Measurements from ENCODE around the gene KIAA1549. TPM values are rescaled to one million over a fixed set of nuclear protein-coding genes. Genes with fewer than 3 reads are reported as not detected.

Gene KIAA1549
- total and polyA plus RNA-seq, 4 donors = 0.13 to 2.8 (median 0.58) TPM

DNA sequence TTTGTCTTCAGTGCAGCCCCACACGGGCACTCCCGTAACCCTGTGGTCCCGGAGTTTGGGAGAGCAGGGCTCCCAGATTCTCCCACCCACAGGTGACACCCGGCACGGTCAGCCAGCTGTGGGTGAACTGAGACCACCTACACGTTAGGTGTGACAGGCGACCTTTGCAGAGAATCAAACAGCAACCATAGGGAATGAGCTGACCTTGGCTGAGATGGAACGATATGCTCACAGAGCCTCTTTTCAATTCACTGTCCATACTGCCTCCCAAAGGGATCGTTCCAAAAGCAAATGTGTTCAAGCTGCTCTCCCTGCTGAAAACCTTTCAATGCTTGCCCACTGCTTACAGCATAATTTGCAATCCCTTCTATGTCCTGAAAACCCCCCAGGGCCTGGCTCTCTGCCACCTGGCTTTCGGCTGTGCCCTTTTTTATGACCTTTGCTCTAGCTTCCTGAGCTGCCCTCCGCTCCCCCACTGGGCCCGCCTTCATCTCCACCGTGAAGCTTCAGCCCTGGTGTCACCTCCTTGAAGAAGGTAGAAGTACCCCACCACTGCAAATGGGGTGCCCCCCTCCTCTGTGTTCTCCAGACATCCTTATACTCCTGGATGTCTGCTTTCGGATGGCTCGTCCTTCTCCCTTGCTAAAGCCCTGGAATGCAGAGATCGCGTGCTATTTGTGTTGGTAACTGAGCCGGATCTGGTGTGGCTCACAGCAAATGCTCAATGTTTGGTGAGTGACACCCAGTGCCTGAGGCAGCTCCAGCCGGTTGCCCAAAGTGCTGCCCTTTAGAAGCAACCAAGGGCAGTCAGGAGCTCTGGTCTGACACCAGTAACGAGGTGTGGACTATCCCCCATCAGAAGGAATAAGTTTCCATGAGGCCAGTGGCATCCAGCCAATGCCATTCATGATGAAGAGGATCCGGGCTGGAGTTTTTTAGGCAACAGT, 90.4 kb downstream of the KIAA1549 start:
- H3K36me3 ChIP-seq (ENCODE audit: control insufficient read depth in 1 of 2, insufficient read depth in 2 of 2, low read length in 1 of 2) = no peaks in the 10 kb centered on the region
- no peak for ATAC-seq (ENCODE audit: low FRiP score)
- no peaks in the 10 kb centered on the region for H3K4me1 ChIP-seq (ENCODE audit: control insufficient read depth in 1 of 2, insufficient read depth in 2 of 2, low read length in 2 of 2)
- no peak overlapping the region for H3K27ac ChIP-seq (ENCODE audit: low read depth in 1 of 2, low read length in 2 of 2)
- H3K9me3 ChIP-seq (ENCODE audit: control insufficient read depth, low read length) = no peaks in the 10 kb centered on the region
- intact Hi-C loops (cut with DNase I) = no loop called here
- no peak for DNase-seq
- H3K4me3 ChIP-seq (ENCODE audit: low read length in 2 of 2) = no peak overlapping the region
- no peaks in the 10 kb centered on the region for H3K27me3 ChIP-seq (ENCODE audit: control insufficient read depth in 1 of 2, insufficient read depth in 2 of 2, low read length in 1 of 2)
- 79% methylated on average over 21 of the region's 21 CpGs for WGBS, 2 donors

DNA sequence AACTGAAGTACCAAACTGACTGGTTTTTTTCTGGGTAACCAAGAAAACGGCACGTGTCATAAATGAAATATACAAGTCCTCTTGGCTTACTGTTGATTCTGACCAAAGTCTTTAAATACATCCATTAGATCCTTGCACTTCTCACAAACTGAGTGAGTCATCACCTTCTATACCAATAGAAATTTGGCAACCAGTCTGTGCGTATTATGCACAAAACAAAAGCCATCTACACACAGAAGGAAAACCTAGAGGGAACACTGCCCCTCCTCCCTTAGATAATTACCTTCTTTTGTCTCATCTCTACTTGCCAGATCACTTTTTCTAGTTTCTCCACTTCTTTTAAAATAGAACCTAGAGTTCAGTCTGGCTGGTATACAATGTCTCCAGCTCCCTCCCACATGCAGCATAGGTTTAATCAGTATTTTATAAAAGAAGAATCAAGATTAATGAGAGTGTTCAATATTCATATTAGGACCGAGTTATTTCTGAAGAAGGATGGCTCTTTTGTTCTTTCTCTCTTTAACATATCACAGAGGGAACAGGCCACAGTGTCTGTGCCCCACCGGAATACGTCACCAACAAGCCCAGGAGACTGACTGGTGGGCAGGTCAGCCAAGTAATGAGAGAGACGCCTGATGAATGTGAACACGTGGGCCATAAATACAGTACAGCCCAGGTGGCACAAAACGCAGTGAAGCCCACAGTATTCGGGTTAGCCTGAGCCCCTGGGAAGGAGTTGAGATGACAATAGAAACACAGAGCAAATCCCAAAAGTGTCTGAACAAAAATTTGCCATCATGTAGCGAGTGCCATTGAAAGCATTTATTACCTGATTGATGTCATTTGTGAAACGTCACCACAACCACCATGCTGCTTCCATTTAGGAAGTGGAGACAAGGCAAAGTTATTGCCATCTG, 91.3 kb downstream of the KIAA1549 start:
- 77 to 83% methylated on average over 12 of the region's 12 CpGs for WGBS, 2 donors
- ATAC-seq (ENCODE audit: low FRiP score) (no peak), DNase-seq (no peak)
- intact Hi-C loops (cut with DNase I) = loop anchor here in 1 of 2 donors (5.0 kb wide), 1 partner anchor 187 kb away; no protein-coding TSS in a partner anchor
- no peak overlapping the region for H3K27ac ChIP-seq (ENCODE audit: low read depth in 1 of 2, low read length in 2 of 2)
- H3K36me3 ChIP-seq (ENCODE audit: control insufficient read depth in 1 of 2, insufficient read depth in 2 of 2, low read length in 1 of 2) = no peaks in the 10 kb centered on the region
- no peaks in the 10 kb centered on the region for H3K9me3 ChIP-seq (ENCODE audit: control insufficient read depth, low read length)
- no peaks in the 10 kb centered on the region for H3K4me1 ChIP-seq (ENCODE audit: control insufficient read depth in 1 of 2, insufficient read depth in 2 of 2, low read length in 2 of 2)
- no peaks in the 10 kb centered on the region for H3K27me3 ChIP-seq (ENCODE audit: control insufficient read depth in 1 of 2, insufficient read depth in 2 of 2, low read length in 1 of 2)
- no peak overlapping the region for H3K4me3 ChIP-seq (ENCODE audit: low read length in 2 of 2)

DNA sequence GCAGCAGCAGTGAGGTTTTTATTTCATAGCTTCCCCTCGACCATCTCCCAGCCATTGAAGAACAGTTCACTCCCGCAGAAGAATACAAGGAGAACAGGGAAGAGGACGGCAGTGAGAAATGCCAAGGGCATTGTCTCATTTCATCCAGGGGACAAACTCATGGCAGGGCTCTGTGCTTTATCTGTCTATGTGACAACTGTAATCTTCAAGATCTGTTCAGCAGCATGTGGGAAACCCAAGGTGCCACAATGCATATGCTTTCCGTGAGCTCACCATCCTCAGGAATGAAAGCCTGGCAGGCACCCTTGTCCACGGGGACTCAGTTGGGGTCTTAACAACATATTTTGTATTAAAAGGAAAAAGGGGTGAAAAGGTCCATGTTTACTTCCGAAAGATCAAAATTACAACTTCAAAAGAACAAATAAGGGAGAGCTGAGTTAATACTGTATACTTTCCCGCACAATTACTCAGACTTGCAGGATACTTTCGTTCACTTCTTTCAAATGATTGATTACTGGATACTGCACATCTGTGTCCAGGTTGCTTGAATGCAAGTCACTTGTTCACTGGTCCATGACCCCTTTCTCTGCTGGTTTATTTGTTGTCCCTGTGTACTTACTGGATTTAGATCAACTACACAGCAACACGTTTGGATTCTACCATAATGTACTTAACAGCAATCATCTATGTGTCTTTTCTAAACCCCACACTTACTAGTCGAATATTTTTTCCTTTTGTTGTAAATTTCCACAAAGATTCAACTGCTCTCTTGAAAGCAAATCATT, 93.1 kb downstream of the KIAA1549 start:
- no peak overlapping the region for H3K27ac ChIP-seq (ENCODE audit: low read depth in 1 of 2, low read length in 2 of 2)
- intact Hi-C loops (cut with DNase I) = loop anchor here in 1 of 2 donors (5.0 kb wide), 1 partner anchor 189 kb away; no protein-coding TSS in a partner anchor
- no peaks in the 10 kb centered on the region for H3K27me3 ChIP-seq (ENCODE audit: control insufficient read depth in 1 of 2, insufficient read depth in 2 of 2, low read length in 1 of 2)
- DNase-seq = no peak
- WGBS, 2 donors = 81 to 86% methylated on average over 10 of the region's 10 CpGs
- H3K9me3 ChIP-seq (ENCODE audit: control insufficient read depth, low read length) = no peaks in the 10 kb centered on the region
- H3K4me1 ChIP-seq (ENCODE audit: control insufficient read depth in 1 of 2, insufficient read depth in 2 of 2, low read length in 2 of 2) = no peaks in the 10 kb centered on the region
- ATAC-seq (ENCODE audit: low FRiP score) = no peak
- no peak overlapping the region for H3K4me3 ChIP-seq (ENCODE audit: low read length in 2 of 2)
- no peaks in the 10 kb centered on the region for H3K36me3 ChIP-seq (ENCODE audit: control insufficient read depth in 1 of 2, insufficient read depth in 2 of 2, low read length in 1 of 2)

DNA sequence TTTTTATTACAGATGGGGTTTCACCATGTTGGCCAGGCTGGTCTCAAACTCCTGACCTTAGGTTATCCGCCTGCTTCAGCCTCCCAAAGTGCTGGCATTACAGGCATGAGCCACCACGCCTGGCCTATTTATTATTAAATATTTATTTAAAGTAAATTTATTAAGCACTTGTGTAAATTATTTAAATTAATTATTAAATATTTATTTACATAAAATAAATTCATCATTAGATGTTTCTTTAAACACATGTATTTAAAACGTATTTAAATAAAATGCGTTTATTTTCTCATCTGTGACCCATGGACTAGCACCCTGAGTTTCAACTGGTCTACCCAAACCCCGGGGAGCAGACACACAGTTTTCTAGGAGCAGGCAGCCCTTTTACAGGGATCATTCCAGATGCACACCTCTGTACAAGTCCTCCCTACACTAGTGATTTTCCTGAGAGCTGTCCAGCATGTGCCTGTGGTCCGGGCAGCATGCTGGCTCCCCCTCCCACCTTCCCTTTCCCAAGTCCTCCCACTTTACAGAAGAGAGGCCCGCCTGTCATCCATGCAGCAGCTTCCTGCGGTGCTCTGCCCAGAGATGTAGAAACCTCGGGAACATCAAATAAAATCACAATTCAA, 94.0 kb downstream of the KIAA1549 start:
- H3K27ac ChIP-seq (ENCODE audit: low read depth in 1 of 2, low read length in 2 of 2) = no peak overlapping the region
- no peaks in the 10 kb centered on the region for H3K36me3 ChIP-seq (ENCODE audit: control insufficient read depth in 1 of 2, insufficient read depth in 2 of 2, low read length in 1 of 2)
- no peak for DNase-seq
- no peaks in the 10 kb centered on the region for H3K4me1 ChIP-seq (ENCODE audit: control insufficient read depth in 1 of 2, insufficient read depth in 2 of 2, low read length in 2 of 2)
- WGBS, 2 donors = 80 to 84% methylated on average over 9 of the region's 9 CpGs
- no peaks in the 10 kb centered on the region for H3K27me3 ChIP-seq (ENCODE audit: control insufficient read depth in 1 of 2, insufficient read depth in 2 of 2, low read length in 1 of 2)
- H3K9me3 ChIP-seq (ENCODE audit: control insufficient read depth, low read length) = no peaks in the 10 kb centered on the region
- intact Hi-C loops (cut with DNase I) = loop anchor here in 1 of 2 donors (5.0 kb wide), 1 partner anchor 190 kb away; no protein-coding TSS in a partner anchor
- H3K4me3 ChIP-seq (ENCODE audit: low read length in 2 of 2) = no peak overlapping the region
- no peak for ATAC-seq (ENCODE audit: low FRiP score)

DNA sequence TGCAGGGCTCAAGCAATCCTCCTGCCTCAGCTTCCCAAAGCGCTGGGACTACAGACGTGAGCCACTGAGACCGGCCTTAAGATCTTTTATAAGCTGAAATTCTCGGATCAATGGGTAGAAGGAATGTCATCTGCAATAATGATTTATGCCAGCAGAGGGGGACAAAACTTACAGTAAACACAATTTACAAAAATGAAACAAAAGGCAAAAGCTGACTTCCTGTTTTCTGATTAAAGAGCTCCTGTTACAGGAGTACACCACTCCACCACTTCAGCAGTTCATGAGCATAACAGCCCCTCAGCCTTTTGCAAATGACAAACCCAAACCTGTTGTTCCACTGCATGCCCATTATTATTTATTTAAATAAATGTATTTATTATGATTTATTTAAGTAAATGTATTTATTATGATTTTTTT, 94.7 kb downstream of the KIAA1549 start:
- DNase-seq = no peak
- WGBS, 2 donors = 56 to 65% methylated on average over 4 of the region's 4 CpGs
- H3K36me3 ChIP-seq (ENCODE audit: control insufficient read depth in 1 of 2, insufficient read depth in 2 of 2, low read length in 1 of 2) = no peaks in the 10 kb centered on the region
- no peaks in the 10 kb centered on the region for H3K4me1 ChIP-seq (ENCODE audit: control insufficient read depth in 1 of 2, insufficient read depth in 2 of 2, low read length in 2 of 2)
- peak; percentile 70 for ATAC-seq (ENCODE audit: low FRiP score)
- no peaks in the 10 kb centered on the region for H3K27me3 ChIP-seq (ENCODE audit: control insufficient read depth in 1 of 2, insufficient read depth in 2 of 2, low read length in 1 of 2)
- no peak overlapping the region for H3K27ac ChIP-seq (ENCODE audit: low read depth in 1 of 2, low read length in 2 of 2)
- no peaks in the 10 kb centered on the region for H3K9me3 ChIP-seq (ENCODE audit: control insufficient read depth, low read length)
- no peak overlapping the region for H3K4me3 ChIP-seq (ENCODE audit: low read length in 2 of 2)
- intact Hi-C loops (cut with DNase I) = loop anchor here in 1 of 2 donors (5.0 kb wide), 1 partner anchor 191 kb away; no protein-coding TSS in a partner anchor

DNA sequence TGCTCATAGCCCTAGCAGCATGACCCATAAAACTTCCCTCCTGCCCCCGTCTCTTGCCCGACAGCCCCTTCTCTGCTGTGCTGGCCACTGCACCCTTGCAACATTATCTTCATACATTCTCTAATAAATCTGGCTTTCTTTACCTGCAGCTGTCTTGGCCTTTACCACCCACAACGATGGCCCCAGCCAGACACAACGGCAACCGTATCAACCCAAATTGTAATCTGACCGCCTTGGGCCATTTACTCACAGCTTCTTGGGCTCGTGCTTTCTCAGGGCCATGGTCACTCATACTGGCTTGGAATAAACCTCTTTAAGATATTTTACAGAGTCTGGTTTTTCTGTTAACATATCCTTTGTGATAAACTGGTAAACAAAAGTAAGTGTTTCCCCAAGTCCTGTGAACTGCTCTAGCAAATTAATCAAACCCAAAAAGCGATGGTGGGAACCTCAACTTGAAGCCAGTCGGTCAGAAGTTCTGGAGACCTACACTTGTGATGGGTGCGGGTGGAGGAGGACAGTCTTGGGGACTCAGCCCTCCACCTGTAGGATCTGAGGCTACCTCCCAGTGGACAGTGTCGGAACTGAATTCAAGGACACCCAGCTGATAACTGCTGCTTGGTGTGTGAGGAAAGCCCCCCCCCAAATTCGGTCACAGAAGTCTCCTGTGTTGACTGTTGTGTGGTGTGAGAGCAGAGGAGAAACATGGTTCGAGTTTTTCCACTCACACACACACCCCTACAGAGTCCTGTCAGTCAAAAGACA, 95.6 kb downstream of the KIAA1549 start:
- no peak overlapping the region for H3K27ac ChIP-seq (ENCODE audit: low read depth in 1 of 2, low read length in 2 of 2)
- H3K9me3 ChIP-seq (ENCODE audit: control insufficient read depth, low read length) = no peaks in the 10 kb centered on the region
- H3K4me3 ChIP-seq (ENCODE audit: low read length in 2 of 2) = no peak overlapping the region
- 89 to 91% methylated on average over 13 of the region's 13 CpGs for WGBS, 2 donors
- no peaks in the 10 kb centered on the region for H3K36me3 ChIP-seq (ENCODE audit: control insufficient read depth in 1 of 2, insufficient read depth in 2 of 2, low read length in 1 of 2)
- no peaks in the 10 kb centered on the region for H3K27me3 ChIP-seq (ENCODE audit: control insufficient read depth in 1 of 2, insufficient read depth in 2 of 2, low read length in 1 of 2)
- H3K4me1 ChIP-seq (ENCODE audit: control insufficient read depth in 1 of 2, insufficient read depth in 2 of 2, low read length in 2 of 2) = no peaks in the 10 kb centered on the region
- intact Hi-C loops (cut with DNase I) = loop anchor here in 1 of 2 donors (5.0 kb wide), 1 partner anchor 192 kb away; no protein-coding TSS in a partner anchor
- no peak for DNase-seq
- ATAC-seq (ENCODE audit: low FRiP score) = no peak

DNA sequence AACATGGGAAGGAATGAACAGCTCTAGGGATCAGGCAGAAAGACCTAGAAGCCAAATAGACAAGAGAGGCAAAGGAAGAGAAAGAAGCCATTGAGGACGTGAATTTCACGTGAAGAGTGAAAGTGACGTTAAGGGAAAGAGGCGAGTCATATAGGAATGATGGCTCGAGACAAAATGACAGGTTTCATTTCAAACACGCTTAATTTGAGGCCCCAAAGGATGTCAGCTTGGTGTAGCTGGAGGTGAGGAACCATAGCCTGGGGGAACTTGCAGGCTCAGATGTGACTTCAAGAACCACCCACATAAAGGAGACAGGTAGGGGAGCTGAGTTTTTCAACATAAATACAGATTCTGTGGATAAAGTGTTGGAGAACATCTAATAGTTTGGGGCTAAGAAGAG, 98.9 kb downstream of the KIAA1549 start:
- DNase-seq (no peak), ATAC-seq (ENCODE audit: low FRiP score) (no peak)
- Histone ChIP-seq H3K4me1 (ENCODE audit: control insufficient read depth in 1 of 2, insufficient read depth in 2 of 2, low read length in 2 of 2) (no peaks in the 10 kb centered on the region), H3K9me3 (ENCODE audit: control insufficient read depth, low read length) (no peaks in the 10 kb centered on the region), H3K27ac (ENCODE audit: low read depth in 1 of 2, low read length in 2 of 2) (no peak overlapping the region), H3K27me3 (ENCODE audit: control insufficient read depth in 1 of 2, insufficient read depth in 2 of 2, low read length in 1 of 2) (no peaks in the 10 kb centered on the region), H3K36me3 (ENCODE audit: control insufficient read depth in 1 of 2, insufficient read depth in 2 of 2, low read length in 1 of 2) (no peaks in the 10 kb centered on the region), H3K4me3 (ENCODE audit: low read length in 2 of 2) (no peak overlapping the region)
- intact Hi-C loops (cut with DNase I) = loop anchor here in 1 of 2 donors (5.0 kb wide), 1 partner anchor 195 kb away; no protein-coding TSS in a partner anchor
- WGBS, 2 donors = 93% methylated on average over 6 of the region's 6 CpGs
